GM19438 (cell line): ENCODE data around the gene FIG4.
"Not testable (repeated sequence)": the region's sequence is repeated elsewhere in the genome, so short reads cannot be mapped to it uniquely, and the experiment has no call there.

Experiments used
- ATAC-seq: cut with Tn5 transposase; IDR thresholded peaks from one replicate; pipeline ENCODE4 v1.9.1; 2021; ENCODE audit warnings: low read depth; ENCODE audit not compliant: unreplicated experiment

The FIG4 gene

GRCh38 chr6:109701774-109702173, 10.7 kb downstream of the FIG4 start:
- ATAC-seq, result no peak

- ATAC-seq, result no peak
Observed at GRCh38 chr6:109702791-109703190, 11.7 kb downstream of the FIG4 start.

GRCh38 chr6:109705258-109705657, 14.2 kb downstream of the FIG4 start:
- peak; percentile 92 for ATAC-seq

GRCh38 chr6:109706513-109706912, 15.4 kb downstream of the FIG4 start:
- no peak for ATAC-seq

- ATAC-seq, result not testable (repeated sequence)
Observed at GRCh38 chr6:109708099-109708498, 17.0 kb downstream of the FIG4 start.

- no peak for ATAC-seq
Observed at GRCh38 chr6:109713097-109713496, 22.0 kb downstream of the FIG4 start.

- ATAC-seq, result no peak
Observed at GRCh38 chr6:109714166-109714565, 23.1 kb downstream of the FIG4 start.

- ATAC-seq, result no peak
Observed at GRCh38 chr6:109714611-109715010, 23.5 kb downstream of the FIG4 start.

- ATAC-seq, result no peak
Observed at GRCh38 chr6:109715616-109716015, 24.5 kb downstream of the FIG4 start.

GRCh38 chr6:109717971-109718370, 26.9 kb downstream of the FIG4 start:
- ATAC-seq, result no peak

GRCh38 chr6:109718991-109719390, 27.9 kb downstream of the FIG4 start:
- no peak for ATAC-seq

GRCh38 chr6:109720311-109720710, 29.2 kb downstream of the FIG4 start:
- no peak for ATAC-seq

GRCh38 chr6:109722011-109722410, 30.9 kb downstream of the FIG4 start:
- no peak for ATAC-seq

- ATAC-seq, result no peak
Observed at GRCh38 chr6:109722564-109723254, 31.6 kb downstream of the FIG4 start.

GRCh38 chr6:109725250-109725649, 34.2 kb downstream of the FIG4 start:
- ATAC-seq, result not testable (repeated sequence)

GRCh38 chr6:109736273-109737025, 45.4 kb downstream of the FIG4 start:
- ATAC-seq, result no peak

GRCh38 chr6:109738255-109738654, 47.2 kb downstream of the FIG4 start:
- ATAC-seq, result no peak

- ATAC-seq, result no peak
Observed at GRCh38 chr6:109738667-109739066, 47.6 kb downstream of the FIG4 start.

GRCh38 chr6:109739686-109740085, 48.6 kb downstream of the FIG4 start:
- ATAC-seq, result no peak

GRCh38 chr6:109740787-109741186, 49.7 kb downstream of the FIG4 start:
- no peak for ATAC-seq

- ATAC-seq, result no peak
Observed at GRCh38 chr6:109743739-109744138, 52.6 kb downstream of the FIG4 start.

- not testable (repeated sequence) for ATAC-seq
Observed at GRCh38 chr6:109744779-109745178, 53.7 kb downstream of the FIG4 start.
